ENCODE measurements around the gene CCN2.

- TF ChIP-seq CTCF (IDR thresholded peaks at IDR 0.05) (no peak), POLR2A (IDR thresholded peaks at IDR 0.05) (no peak)
Measured at GRCh38 chr6:131948692-131949619, 2.2 kb downstream of the CCN2 start.
